Measurements from ENCODE around the gene NSF.
"Not testable (repeated sequence)": the region's sequence is repeated elsewhere in the genome, so short reads cannot be mapped to it uniquely, and the experiment has no call there.

Gene NSF

GRCh38 chr17:46632146-46632545 lies 41.7 kb downstream of the NSF start:
- not testable (repeated sequence) for DNase-seq

- not testable (repeated sequence) for DNase-seq
Observed at GRCh38 chr17:46634844-46635243, 44.4 kb downstream of the NSF start.

GRCh38 chr17:46641861-46642656 lies 51.6 kb downstream of the NSF start:
- not testable (repeated sequence) for DNase-seq

GRCh38 chr17:46647251-46647650 lies 56.8 kb downstream of the NSF start:
- not testable (repeated sequence) for DNase-seq

- not testable (repeated sequence) for DNase-seq
Observed at GRCh38 chr17:46647688-46648278, 57.3 kb downstream of the NSF start.

- DNase-seq = not testable (repeated sequence)
Observed at GRCh38 chr17:46649246-46649645, 58.8 kb downstream of the NSF start.

- DNase-seq = not testable (repeated sequence)
Observed at GRCh38 chr17:46652024-46652643, 61.7 kb downstream of the NSF start.

GRCh38 chr17:46658235-46658634 lies 67.8 kb downstream of the NSF start:
- not testable (repeated sequence) for DNase-seq

- not testable (repeated sequence) for DNase-seq
Observed at GRCh38 chr17:46659702-46660101, 69.2 kb downstream of the NSF start.

- not testable (repeated sequence) for DNase-seq
Observed at GRCh38 chr17:46663123-46663522, 72.7 kb downstream of the NSF start.

GRCh38 chr17:46663552-46663951 lies 73.1 kb downstream of the NSF start:
- not testable (repeated sequence) for DNase-seq

GRCh38 chr17:46665969-46666368 lies 75.5 kb downstream of the NSF start:
- DNase-seq = not testable (repeated sequence)

- not testable (repeated sequence) for DNase-seq
Observed at GRCh38 chr17:46670789-46671188, 80.3 kb downstream of the NSF start.

- not testable (repeated sequence) for DNase-seq
Observed at GRCh38 chr17:46672777-46673176, 82.3 kb downstream of the NSF start.

GRCh38 chr17:46677819-46678218 lies 87.3 kb downstream of the NSF start:
- DNase-seq = not testable (repeated sequence)

- DNase-seq = not testable (repeated sequence)
Observed at GRCh38 chr17:46683653-46684052, 93.2 kb downstream of the NSF start.

GRCh38 chr17:46685284-46685683 lies 94.8 kb downstream of the NSF start:
- not testable (repeated sequence) for DNase-seq

GRCh38 chr17:46692196-46692595 lies 101.7 kb downstream of the NSF start:
- DNase-seq = not testable (repeated sequence)

- DNase-seq = not testable (repeated sequence)
Observed at GRCh38 chr17:46693283-46693682, 102.8 kb downstream of the NSF start.

- not testable (repeated sequence) for DNase-seq
Observed at GRCh38 chr17:46696522-46696921, 106.1 kb downstream of the NSF start.

GRCh38 chr17:46699014-46699413 lies 108.5 kb downstream of the NSF start:
- not testable (repeated sequence) for DNase-seq

GRCh38 chr17:46717999-46718398 lies 127.5 kb downstream of the NSF start:
- no peak for DNase-seq

- DNase-seq = no peak
Observed at GRCh38 chr17:46719891-46720290, 129.4 kb downstream of the NSF start.

GRCh38 chr17:46720408-46720807 lies 129.9 kb downstream of the NSF start:
- no peak for DNase-seq
